Measurements from ENCODE around the gene HSF2. TPM values are rescaled to one million over a fixed set of nuclear protein-coding genes. Genes with fewer than 3 reads are reported as not detected.
"Not testable (repeated sequence)": the region's sequence is repeated elsewhere in the genome, so short reads cannot be mapped to it uniquely, and the experiment has no call there.

HSF2 gene
- total RNA-seq, 2 experiments from 2014 or later: 15.1 to 15.9 TPM

GRCh38 chr6:122438975-122439374 is 39.5 kb downstream of the HSF2 start:
- no peak overlapping the region for H3K4me3 Mint-ChIP-seq
- H3K9me3 Mint-ChIP-seq (ENCODE audit: low read depth): peaks cover 18% of the 10 kb centered on the region
- ATAC-seq (no peak), DNase-seq (no peak)
- H3K4me1 Mint-ChIP-seq: peaks cover 3% of the 10 kb centered on the region
- CTCF ChIA-PET: interaction anchor here (1.2 kb wide), 1 partner anchor 22 kb away, joined by 3 read pairs; no protein-coding TSS in a partner anchor
- H3K36me3 Mint-ChIP-seq: peaks cover 75% of the 10 kb centered on the region
- H3K27ac Mint-ChIP-seq: no peak overlapping the region
- H3K27me3 Mint-ChIP-seq: no peaks in the 10 kb centered on the region

- H3K27me3 Mint-ChIP-seq: no peaks in the 10 kb centered on the region
- no peak overlapping the region for H3K4me3 Mint-ChIP-seq
- ATAC-seq (no peak), DNase-seq (no peak)
- peaks cover 54% of the 10 kb centered on the region for H3K36me3 Mint-ChIP-seq
- H3K4me1 Mint-ChIP-seq: peaks cover 4% of the 10 kb centered on the region
- peaks cover under 1% of the 10 kb centered on the region for H3K9me3 Mint-ChIP-seq (ENCODE audit: low read depth)
- CTCF ChIA-PET: no interaction called here
- H3K27ac Mint-ChIP-seq: no peak overlapping the region
Measured at GRCh38 chr6:122445274-122445673, 45.8 kb downstream of the HSF2 start.

DNA sequence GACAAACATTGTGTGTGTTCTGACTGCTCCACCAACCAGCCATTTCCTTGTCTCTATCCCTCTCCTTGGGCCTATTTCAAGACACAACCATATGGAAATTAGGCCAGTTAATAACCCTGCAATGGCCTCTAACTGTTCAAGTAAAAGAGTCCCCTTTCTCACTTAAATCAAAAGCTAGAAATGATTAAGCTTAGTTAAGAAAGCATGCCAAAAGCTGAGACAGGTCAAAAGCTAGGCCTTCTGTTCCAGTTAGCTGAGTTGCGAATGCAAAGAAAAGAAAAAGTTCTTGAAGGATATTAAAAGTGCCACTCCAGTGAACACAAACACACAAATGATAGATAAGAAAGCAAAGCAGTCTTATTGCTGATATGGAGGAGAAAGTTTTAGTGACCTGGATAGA is 49.6 kb downstream of the HSF2 start:
- ATAC-seq: no peak

GRCh38 chr6:122452509-122452908 is 53.1 kb downstream of the HSF2 start:
- Mint-ChIP-seq H3K27ac (no peak overlapping the region), H3K36me3 (peaks cover 63% of the 10 kb centered on the region), H3K4me1 (peaks cover 5% of the 10 kb centered on the region), H3K9me3 (ENCODE audit: low read depth) (no peaks in the 10 kb centered on the region), H3K4me3 (no peak overlapping the region), H3K27me3 (no peaks in the 10 kb centered on the region)
- no peak for ATAC-seq
- CTCF ChIA-PET: interaction anchor here (1.0 to 1.4 kb wide), 2 partner anchors 19 to 56 kb away, joined by 3 to 5 read pairs; partner anchors contain the start of gene SERINC1
- DNase-seq: no peak

More for the DNA sequence above, 49.6 kb downstream of the HSF2 start:
- H3K9me3 Mint-ChIP-seq (ENCODE audit: low read depth): no peaks in the 10 kb centered on the region
- CTCF ChIA-PET: no interaction called here
- peaks cover 6% of the 10 kb centered on the region for H3K4me1 Mint-ChIP-seq
- peaks cover 58% of the 10 kb centered on the region for H3K36me3 Mint-ChIP-seq
- H3K27me3 Mint-ChIP-seq: no peaks in the 10 kb centered on the region
- H3K27ac Mint-ChIP-seq: no peak overlapping the region
- no peak for DNase-seq
- H3K4me3 Mint-ChIP-seq: no peak overlapping the region

- no peak for ATAC-seq
- Mint-ChIP-seq H3K4me3 (no peak overlapping the region), H3K27ac (peak overlapping the region; percentile 29), H3K36me3 (peaks cover 65% of the 10 kb centered on the region), H3K4me1 (peaks cover 19% of the 10 kb centered on the region), H3K27me3 (no peaks in the 10 kb centered on the region), H3K9me3 (ENCODE audit: low read depth) (no peaks in the 10 kb centered on the region)
- no peak for DNase-seq
- CTCF ChIA-PET: interaction anchor here (1.3 kb wide), 1 partner anchor 73 kb away, joined by 3 read pairs; no protein-coding TSS in a partner anchor
Measured at GRCh38 chr6:122454673-122455072, 55.2 kb downstream of the HSF2 start.

- H3K9me3 Mint-ChIP-seq (ENCODE audit: low read depth); H3K27me3 Mint-ChIP-seq; CTCF ChIA-PET; ATAC-seq; H3K27ac Mint-ChIP-seq; H3K4me3 Mint-ChIP-seq; DNase-seq: not testable (repeated sequence)
- peaks cover 66% of the 10 kb centered on the region for H3K36me3 Mint-ChIP-seq
- peaks cover 19% of the 10 kb centered on the region for H3K4me1 Mint-ChIP-seq
Measured at GRCh38 chr6:122455116-122455515, 55.7 kb downstream of the HSF2 start.

GRCh38 chr6:122458087-122458486 is 58.6 kb downstream of the HSF2 start:
- peak; percentile 39 for ATAC-seq
- H3K27me3 Mint-ChIP-seq: no peaks in the 10 kb centered on the region
- DNase-seq: no peak
- H3K4me3 Mint-ChIP-seq: no peak overlapping the region
- peaks cover 26% of the 10 kb centered on the region for H3K4me1 Mint-ChIP-seq
- peaks cover 66% of the 10 kb centered on the region for H3K36me3 Mint-ChIP-seq
- peak overlapping the region; percentile 56 for H3K27ac Mint-ChIP-seq
- no peaks in the 10 kb centered on the region for H3K9me3 Mint-ChIP-seq (ENCODE audit: low read depth)
- CTCF ChIA-PET: no interaction called here

DNA sequence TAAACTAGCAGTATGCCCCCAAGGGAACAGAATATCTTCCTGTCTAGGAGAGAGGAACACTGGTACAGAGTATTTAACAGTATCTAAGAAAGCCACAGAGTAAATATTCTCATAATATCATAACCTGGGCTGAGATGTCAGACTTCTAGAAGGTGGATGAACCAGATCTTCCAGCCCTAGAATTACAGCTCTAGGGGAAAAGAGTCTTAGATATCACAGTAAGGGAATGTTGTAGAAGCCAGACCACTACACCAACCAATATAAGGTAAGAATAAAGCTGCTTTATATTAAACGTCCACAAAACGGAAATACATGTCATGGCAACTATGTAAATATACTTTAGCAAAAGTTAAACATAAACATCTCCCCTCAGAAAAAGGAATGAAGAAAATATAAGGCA is 59.8 kb downstream of the HSF2 start:
- H3K36me3 Mint-ChIP-seq: peaks cover 63% of the 10 kb centered on the region
- CTCF ChIA-PET: interaction anchor here (1.4 to 1.5 kb wide), 2 partner anchors 13 to 27 kb away, joined by 4 to 5 read pairs; no protein-coding TSS in a partner anchor

DNA sequence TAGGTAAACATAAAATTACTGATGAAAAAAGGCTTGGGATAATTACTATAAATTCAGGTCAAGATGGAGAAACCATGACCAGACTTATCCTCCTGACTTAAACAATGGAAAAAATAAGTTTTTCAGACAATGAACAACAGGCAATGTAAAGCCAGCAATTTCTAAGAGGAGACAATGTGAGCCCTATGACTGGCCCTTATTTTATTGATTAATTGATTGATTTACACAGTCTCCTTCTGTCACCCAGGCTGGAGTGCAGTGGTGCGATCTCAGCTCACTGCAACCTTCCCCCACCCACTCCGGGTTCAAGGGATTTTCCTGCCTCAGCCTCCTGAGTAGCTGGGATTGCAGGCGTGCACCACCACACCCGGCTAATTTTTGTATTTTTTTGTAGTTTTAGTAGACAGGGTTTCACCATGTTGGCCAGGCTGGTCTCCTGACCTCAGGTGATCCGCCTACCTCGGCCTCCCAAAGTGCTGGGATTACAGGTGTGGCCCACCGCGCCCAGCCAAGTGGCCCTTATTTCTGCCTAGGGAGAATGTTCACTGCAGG is 60.5 kb downstream of the HSF2 start:
- not testable (repeated sequence) for H3K27ac Mint-ChIP-seq
- CTCF ChIA-PET: interaction anchor here (1.4 to 1.5 kb wide), 2 partner anchors 12 to 28 kb away, joined by 4 to 5 read pairs; no protein-coding TSS in a partner anchor

More for the DNA sequence above, 59.8 kb downstream of the HSF2 start:
- Mint-ChIP-seq H3K27ac (peak overlapping the region; percentile 40), H3K27me3 (no peaks in the 10 kb centered on the region), H3K4me1 (peaks cover 28% of the 10 kb centered on the region), H3K4me3 (no peak overlapping the region), H3K9me3 (ENCODE audit: low read depth) (no peaks in the 10 kb centered on the region)
- no peak for DNase-seq
- ATAC-seq: no peak

GRCh38 chr6:122461885-122462284 is 62.4 kb downstream of the HSF2 start:
- peaks cover 33% of the 10 kb centered on the region for H3K4me1 Mint-ChIP-seq
- H3K27ac Mint-ChIP-seq: no peak overlapping the region
- DNase-seq (no peak), ATAC-seq (no peak)
- H3K27me3 Mint-ChIP-seq: no peaks in the 10 kb centered on the region
- no peak overlapping the region for H3K4me3 Mint-ChIP-seq
- peaks cover 61% of the 10 kb centered on the region for H3K36me3 Mint-ChIP-seq
- no peaks in the 10 kb centered on the region for H3K9me3 Mint-ChIP-seq (ENCODE audit: low read depth)
- CTCF ChIA-PET: no interaction called here

More for the DNA sequence above, 60.5 kb downstream of the HSF2 start:
- ATAC-seq; DNase-seq; H3K9me3 Mint-ChIP-seq (ENCODE audit: low read depth); H3K27me3 Mint-ChIP-seq; H3K4me3 Mint-ChIP-seq: not testable (repeated sequence)
- H3K4me1 Mint-ChIP-seq: peaks cover 29% of the 10 kb centered on the region
- peaks cover 57% of the 10 kb centered on the region for H3K36me3 Mint-ChIP-seq

GRCh38 chr6:122471107-122472021 is 71.9 kb downstream of the HSF2 start, which contains the start of gene SERINC1:
Gene SERINC1 (minus strand): TSS chr6:122471807. CDS start chr6:122471737, 70 bp downstream.
- DNase-seq (peak; percentile 95), ATAC-seq (peak; percentile 99)
- no peaks in the 10 kb centered on the region for H3K27me3 Mint-ChIP-seq
- H3K4me3 Mint-ChIP-seq: peak within 1 kb of the TSS; percentile 99
- peaks cover 15% of the 10 kb centered on the region for H3K36me3 Mint-ChIP-seq
- CTCF ChIA-PET: interaction anchor here (0.6 to 2.1 kb wide), 5 partner anchors 11 to 80 kb away, joined by 3 to 13 read pairs (median 6); no protein-coding TSS in a partner anchor
- no peaks in the 10 kb centered on the region for H3K9me3 Mint-ChIP-seq (ENCODE audit: low read depth)
- H3K4me1 Mint-ChIP-seq: peaks cover 31% of the 10 kb centered on the region
- peak within 1 kb of the TSS; percentile 100 for H3K27ac Mint-ChIP-seq

GRCh38 chr6:122472022-122472340 is 72.5 kb downstream of the HSF2 start:
- H3K4me3 Mint-ChIP-seq: peak overlapping the region; percentile 99
- H3K4me1 Mint-ChIP-seq: peaks cover 26% of the 10 kb centered on the region
- no peaks in the 10 kb centered on the region for H3K9me3 Mint-ChIP-seq (ENCODE audit: low read depth)
- CTCF ChIA-PET: interaction anchor here (0.8 to 2.1 kb wide), 5 partner anchors 13 to 81 kb away, joined by 3 to 13 read pairs (median 5); no protein-coding TSS in a partner anchor
- ATAC-seq (peak; percentile 50), DNase-seq (no peak)
- peaks cover 11% of the 10 kb centered on the region for H3K36me3 Mint-ChIP-seq
- H3K27ac Mint-ChIP-seq: peak overlapping the region; percentile 100
- no peaks in the 10 kb centered on the region for H3K27me3 Mint-ChIP-seq

- H3K27ac Mint-ChIP-seq: no peak overlapping the region
- peaks cover 3% of the 10 kb centered on the region for H3K4me1 Mint-ChIP-seq
- H3K36me3 Mint-ChIP-seq: peaks cover 2% of the 10 kb centered on the region
- no peaks in the 10 kb centered on the region for H3K27me3 Mint-ChIP-seq
- no peak for ATAC-seq
- no peak overlapping the region for H3K4me3 Mint-ChIP-seq
- DNase-seq: no peak
- no peaks in the 10 kb centered on the region for H3K9me3 Mint-ChIP-seq (ENCODE audit: low read depth)
- CTCF ChIA-PET: interaction anchor here (1.4 to 2.5 kb wide), 2 partner anchors 55 to 153 kb away, joined by 3 to 8 read pairs; no protein-coding TSS in a partner anchor
Measured at GRCh38 chr6:122476131-122476530, 76.7 kb downstream of the HSF2 start.
